ENCODE data around the gene TGFB2.

DNA sequence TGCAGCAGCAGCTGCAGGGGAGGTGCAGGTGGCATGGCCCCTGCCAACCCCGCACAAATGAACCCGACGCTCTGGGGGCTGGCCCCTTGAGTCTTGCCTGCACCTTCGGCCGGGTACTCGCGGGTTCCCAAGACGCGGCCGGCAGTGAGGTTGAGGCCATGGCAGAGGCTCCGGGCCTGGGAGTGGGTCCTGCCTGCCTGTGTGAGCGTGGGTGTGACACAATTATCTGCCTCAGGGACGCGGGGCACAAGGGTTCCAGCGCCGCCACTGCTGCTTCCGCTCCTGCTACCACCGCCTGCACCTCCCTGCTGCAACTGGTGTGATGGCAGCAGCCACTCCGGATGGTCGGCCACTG lies 20.9 kb upstream of the TGFB2 start:
- TF ChIP-seq, protein P1, sequence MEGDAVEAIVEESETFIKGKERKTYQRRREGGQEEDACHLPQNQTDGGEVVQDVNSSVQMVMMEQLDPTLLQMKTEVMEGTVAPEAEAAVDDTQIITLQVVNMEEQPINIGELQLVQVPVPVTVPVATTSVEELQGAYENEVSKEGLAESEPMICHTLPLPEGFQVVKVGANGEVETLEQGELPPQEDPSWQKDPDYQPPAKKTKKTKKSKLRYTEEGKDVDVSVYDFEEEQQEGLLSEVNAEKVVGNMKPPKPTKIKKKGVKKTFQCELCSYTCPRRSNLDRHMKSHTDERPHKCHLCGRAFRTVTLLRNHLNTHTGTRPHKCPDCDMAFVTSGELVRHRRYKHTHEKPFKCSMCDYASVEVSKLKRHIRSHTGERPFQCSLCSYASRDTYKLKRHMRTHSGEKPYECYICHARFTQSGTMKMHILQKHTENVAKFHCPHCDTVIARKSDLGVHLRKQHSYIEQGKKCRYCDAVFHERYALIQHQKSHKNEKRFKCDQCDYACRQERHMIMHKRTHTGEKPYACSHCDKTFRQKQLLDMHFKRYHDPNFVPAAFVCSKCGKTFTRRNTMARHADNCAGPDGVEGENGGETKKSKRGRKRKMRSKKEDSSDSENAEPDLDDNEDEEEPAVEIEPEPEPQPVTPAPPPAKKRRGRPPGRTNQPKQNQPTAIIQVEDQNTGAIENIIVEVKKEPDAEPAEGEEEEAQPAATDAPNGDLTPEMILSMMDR (conservative IDR thresholded peaks at IDR 0.05; ENCODE audit: low read depth, low read length) = no peak
- no peak for TF ChIP-seq EZH2 (IDR thresholded peaks at IDR 0.05; ENCODE audit: borderline replicate concordance, low read depth, low read length, poor library complexity, severe bottlenecking)

All from A673 (cell line).